CD14-positive monocyte (primary cell): ENCODE measurements around the gene BRIP1. TPM values are rescaled to one million over a fixed set of nuclear protein-coding genes. Genes with fewer than 3 reads are reported as not detected.

Source experiments
- DNase-seq, 3 donors: peaks; one replicate each; pipeline ENCODE4 v3.0.0-alpha.2; 2011 to 2022
- H2AFZ ChIP-seq: 2 replicates; pipeline ENCODE4 v1.6.0; 2012; ENCODE audit warnings: mild to moderate bottlenecking, low read depth, low read length, inconsistent platforms; ENCODE audit not compliant: insufficient read depth, poor library complexity, severe bottlenecking
- H3K27ac ChIP-seq, 2 donors: 1 replicate in 1 of 2; 2 replicates in 1 of 2; pipeline ENCODE4 v1.5.1; 2012 to 2013; ENCODE audit warnings: low read length in 2 of 2, control low read depth in 1 of 2, inconsistent platforms in 1 of 2, low read depth in 1 of 2, mild to moderate bottlenecking in 1 of 2
- H3K27me3 ChIP-seq, 2 donors: one replicate each; pipeline versions ENCODE4 v1.6.0 to v1.6.1; 2011 to 2013; ENCODE audit warnings: low read length in 2 of 2; ENCODE audit not compliant: control insufficient read depth in 2 of 2, insufficient read depth in 2 of 2
- H3K36me3 ChIP-seq, 2 donors: replicated peaks in 1 of 2; 1 replicate in 1 of 2; 2 replicates in 1 of 2; pipeline versions ENCODE4 v1.5.1 to v1.6.1; 2012 to 2013; ENCODE audit warnings: low read length in 2 of 2, control low read depth in 1 of 2, inconsistent platforms in 1 of 2, mild to moderate bottlenecking in 1 of 2; ENCODE audit not compliant: insufficient read depth in 2 of 2, control insufficient read depth in 1 of 2
- H3K4me1 ChIP-seq, 2 donors: 1 replicate in 1 of 2; 2 replicates in 1 of 2; pipeline versions ENCODE4 v1.5.1 to v1.6.1; 2012 to 2013; ENCODE audit warnings: low read length in 2 of 2, control low read depth in 1 of 2, inconsistent platforms in 1 of 2, mild to moderate bottlenecking in 1 of 2, moderate library complexity in 1 of 2; ENCODE audit not compliant: insufficient read depth in 2 of 2, control insufficient read depth in 1 of 2
- H3K4me2 ChIP-seq: replicated peaks from 2 replicates; pipeline ENCODE3; 2012; ENCODE audit warnings: low read length, moderate library complexity, mild to moderate bottlenecking; ENCODE audit not compliant: poor library complexity, severe bottlenecking; ENCODE audit errors: extremely low read depth
- H3K4me3 ChIP-seq, 3 experiments: fragments of 200-600 bp in 1 of 3; sonication (generic) in 1 of 3; replicated peaks in 1 of 3; 1 replicate in 2 of 3; 2 replicates in 1 of 3; pipeline ENCODE4 v1.5.1; 2011 to 2013; ENCODE audit warnings: low read length in 3 of 3, mild to moderate bottlenecking in 3 of 3, control low read depth in 2 of 3, low read depth in 2 of 3, inconsistent platforms in 1 of 3, moderate library complexity in 1 of 3
- H3K79me2 ChIP-seq: 2 replicates; pipeline ENCODE4 v1.6.0; 2012; ENCODE audit warnings: mild to moderate bottlenecking, control low read depth, inconsistent platforms, low read length, moderate library complexity; ENCODE audit not compliant: insufficient read depth
- H3K9ac ChIP-seq: 2 replicates; pipeline ENCODE4 v1.6.0; 2017; ENCODE audit warnings: low read length, mild to moderate bottlenecking; ENCODE audit not compliant: insufficient read depth, poor library complexity, severe bottlenecking
- H3K9me3 ChIP-seq, 2 donors: replicated peaks in 1 of 2; 1 replicate in 1 of 2; 2 replicates in 1 of 2; pipeline versions ENCODE4 v1.5.1 to v1.6.1; 2012 to 2013; ENCODE audit warnings: low read length in 2 of 2, control low read depth in 1 of 2; ENCODE audit not compliant: control insufficient read depth in 1 of 2, insufficient read depth in 1 of 2
- H4K20me1 ChIP-seq: 2 replicates; pipeline ENCODE4 v1.6.0; 2012; ENCODE audit warnings: mild to moderate bottlenecking, low read length, control low read depth, moderate library complexity; ENCODE audit not compliant: insufficient read depth
- H3K27ac Mint-ChIP-seq, 7 donors: one replicate each; pipeline ENCODE4 v1.8.0; 2020; ENCODE audit warnings: mild to moderate bottlenecking in 7 of 7, mixed read lengths in 7 of 7, moderate library complexity in 6 of 7, inconsistent platforms in 2 of 7
- H3K27me3 Mint-ChIP-seq, 3 donors: one replicate each; pipeline ENCODE4 v1.8.0; 2021 to 2022; ENCODE audit warnings: low read depth in 3 of 3, mild to moderate bottlenecking in 3 of 3, mixed read lengths in 3 of 3, moderate library complexity in 3 of 3, inconsistent platforms in 1 of 3
- H3K36me3 Mint-ChIP-seq, 2 donors: one replicate each; pipeline ENCODE4 v1.8.0; 2020; ENCODE audit warnings: mixed read lengths in 2 of 2, inconsistent platforms in 1 of 2, mild to moderate bottlenecking in 1 of 2
- H3K4me1 Mint-ChIP-seq: one replicate; pipeline ENCODE4 v1.8.0; 2020; ENCODE audit warnings: mild to moderate bottlenecking, mixed read lengths
- H3K4me3 Mint-ChIP-seq, 2 donors: one replicate each; pipeline ENCODE4 v1.8.0; 2020; ENCODE audit warnings: mild to moderate bottlenecking in 2 of 2, mixed read lengths in 2 of 2, moderate library complexity in 1 of 2
- H3K9me3 Mint-ChIP-seq, 7 donors: one replicate each; pipeline ENCODE4 v1.8.0; 2020 to 2022; ENCODE audit warnings: mixed read lengths in 7 of 7, mild to moderate bottlenecking in 6 of 7, moderate library complexity in 6 of 7, inconsistent platforms in 2 of 7
- CTCF ChIP-seq: fragments of 200-600 bp; IDR thresholded peaks from one replicate; pipeline ENCODE4 v1.8.0; 2022; ENCODE audit warnings: antibody characterized with exemption, mild to moderate bottlenecking
- WGBS: methylation state at CpG from one replicate; pipeline ENCODE4 v1.1.5; 2013; ENCODE audit warnings: missing lambda C conversion rate; ENCODE audit not compliant: insufficient coverage; 5-methylcytosine and 5-hydroxymethylcytosine counted together
- intact Hi-C, 2 donors: fragments of 100-400 bp; cut with micrococcal nuclease; formaldehyde crosslinking; loops; one replicate each; pipeline versions ENCODE4 v1.15.0 to v1.15.1; 2023
- polyA plus RNA-seq, 3 donors: library from polyadenylated mRNA; depleted of rRNA in 1 of 3; unstranded in 2 of 3; stranded (reverse) in 1 of 3; fragments of 300-500 nt in 2 of 3; fragments of >200 nt in 1 of 3; fragmentation: Illumina TruSeq in 2 of 3; gene quantifications; 1 replicate in 2 of 3; 2 replicates in 1 of 3; pipeline ENCODE4 v1.2.3, GENCODE V29; 2012 to 2021

The BRIP1 gene
- polyA plus RNA-seq, 3 donors, result 0.11 to 0.12 TPM; not detected in 1

GRCh38 chr17:61710546-61710945 lies 152.8 kb downstream of the BRIP1 start:
- Histone ChIP-seq H3K4me1 (no peaks in the 10 kb centered on the region), H3K9ac (no peak overlapping the region), H2AFZ (no peak overlapping the region), H4K20me1 (no peaks in the 10 kb centered on the region), H3K9me3 (no peaks in the 10 kb centered on the region), H3K4me3 (no peak overlapping the region), H3K27ac (no peak overlapping the region), H3K36me3 (peaks cover 0 to 26% of the 10 kb centered on the region in 2 donors), H3K4me2 (no peak overlapping the region), H3K27me3 (no peaks in the 10 kb centered on the region), H3K79me2 (no peaks in the 10 kb centered on the region)
- H3K4me1 Mint-ChIP-seq, result no peaks in the 10 kb centered on the region
- 100% methylated on average over 1 of the region's 4 CpGs for WGBS
- H3K27me3 Mint-ChIP-seq, result no peaks in the 10 kb centered on the region
- H3K4me3 Mint-ChIP-seq, result no peak overlapping the region
- peaks cover 0 to 19% (median 9%) of the 10 kb centered on the region in 7 donors for H3K9me3 Mint-ChIP-seq
- no peak for TF ChIP-seq CTCF
- H3K36me3 Mint-ChIP-seq, result peaks cover 27 to 62% of the 10 kb centered on the region in 2 donors
- DNase-seq, result no peak
- no peak overlapping the region for H3K27ac Mint-ChIP-seq
- intact Hi-C loops, result no loop called here

GRCh38 chr17:61709567-61709966 lies 153.8 kb downstream of the BRIP1 start:
- no peak overlapping the region for H3K9ac ChIP-seq
- no peaks in the 10 kb centered on the region for H3K4me1 ChIP-seq
- H3K27ac ChIP-seq, result no peak overlapping the region
- H3K36me3 ChIP-seq, result peaks cover 0 to 26% of the 10 kb centered on the region in 2 donors
- no peaks in the 10 kb centered on the region for H3K79me2 ChIP-seq
- no peak overlapping the region for H3K27ac Mint-ChIP-seq
- no peaks in the 10 kb centered on the region for H3K27me3 ChIP-seq
- no CpG with 5 or more reads among the region's 1 CpG for WGBS
- no peaks in the 10 kb centered on the region for H3K4me1 Mint-ChIP-seq
- H3K4me3 Mint-ChIP-seq, result no peak overlapping the region
- H3K4me3 ChIP-seq, result no peak overlapping the region
- no peaks in the 10 kb centered on the region for H3K9me3 ChIP-seq
- no peak overlapping the region for H3K4me2 ChIP-seq
- H3K27me3 Mint-ChIP-seq, result no peaks in the 10 kb centered on the region
- DNase-seq, result no peak
- H4K20me1 ChIP-seq, result no peaks in the 10 kb centered on the region
- no peak overlapping the region for H2AFZ ChIP-seq
- TF ChIP-seq CTCF, result no peak
- intact Hi-C loops, result no loop called here
- peaks cover 2 to 19% (median 10%) of the 10 kb centered on the region in 7 donors for H3K9me3 Mint-ChIP-seq
- peaks cover 28 to 55% of the 10 kb centered on the region in 2 donors for H3K36me3 Mint-ChIP-seq
